GM23338 (cell line): ENCODE data around the gene TMUB2.
"Not testable (repeated sequence)": the region's sequence is repeated elsewhere in the genome, so short reads cannot be mapped to it uniquely, and the experiment has no call there.

Source experiments
- EZH2 ChIP-seq: fragments of 200-600 bp; sonication (generic); IDR thresholded peaks from one replicate; pipeline ENCODE4 v1.8.0; 2017; ENCODE audit warnings: antibody characterized with exemption, mild to moderate bottlenecking, low read depth; ENCODE audit not compliant: unreplicated experiment
- EZH2phosphoT487 ChIP-seq: fragments of 200-600 bp; sonication (generic); IDR thresholded peaks from one replicate; pipeline ENCODE4 v1.8.1; 2018; ENCODE audit warnings: antibody characterized with exemption; ENCODE audit not compliant: unreplicated experiment
- TF ChIP-seq, protein P1 (sequence below), 2 experiments: fragments of 200-600 bp in 1 of 2; sonication (generic) in 1 of 2; conservative IDR thresholded peaks; 2 replicates each; pipeline versions ENCODE4 v1.5.1 to v1.6.1; 2016 to 2017; ENCODE audit warnings: antibody characterized with exemption in 2 of 2, low read depth in 2 of 2, mild to moderate bottlenecking in 2 of 2, moderate library complexity in 1 of 2
- TF ChIP-seq, protein P2 (sequence below): IDR thresholded peaks from one replicate; pipeline ENCODE4 v1.6.1; 2018; ENCODE audit warnings: antibody characterized with exemption; ENCODE audit not compliant: unreplicated experiment

DNA sequence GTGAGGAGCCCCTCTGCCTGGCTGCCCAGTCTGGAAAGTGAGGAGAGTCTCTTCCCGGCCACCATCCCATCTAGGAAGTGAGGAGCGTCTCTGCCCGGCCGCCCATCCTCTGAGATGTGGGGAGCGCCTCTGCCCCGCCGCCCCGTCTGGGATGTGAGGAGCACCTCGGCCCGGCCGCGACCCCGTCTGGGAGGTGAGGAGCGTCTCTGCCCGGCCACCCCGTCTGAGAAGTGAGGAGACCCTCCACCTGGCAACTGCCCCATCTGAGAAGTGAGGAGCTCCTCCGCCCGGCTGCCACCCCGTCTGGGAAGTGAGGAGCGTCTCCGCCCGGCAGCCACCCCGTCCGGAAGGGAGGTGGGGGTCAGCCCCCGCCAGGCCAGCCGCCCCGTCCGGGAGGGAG is 51.1 kb downstream of the TMUB2 start:
- TF ChIP-seq, protein P1, sequence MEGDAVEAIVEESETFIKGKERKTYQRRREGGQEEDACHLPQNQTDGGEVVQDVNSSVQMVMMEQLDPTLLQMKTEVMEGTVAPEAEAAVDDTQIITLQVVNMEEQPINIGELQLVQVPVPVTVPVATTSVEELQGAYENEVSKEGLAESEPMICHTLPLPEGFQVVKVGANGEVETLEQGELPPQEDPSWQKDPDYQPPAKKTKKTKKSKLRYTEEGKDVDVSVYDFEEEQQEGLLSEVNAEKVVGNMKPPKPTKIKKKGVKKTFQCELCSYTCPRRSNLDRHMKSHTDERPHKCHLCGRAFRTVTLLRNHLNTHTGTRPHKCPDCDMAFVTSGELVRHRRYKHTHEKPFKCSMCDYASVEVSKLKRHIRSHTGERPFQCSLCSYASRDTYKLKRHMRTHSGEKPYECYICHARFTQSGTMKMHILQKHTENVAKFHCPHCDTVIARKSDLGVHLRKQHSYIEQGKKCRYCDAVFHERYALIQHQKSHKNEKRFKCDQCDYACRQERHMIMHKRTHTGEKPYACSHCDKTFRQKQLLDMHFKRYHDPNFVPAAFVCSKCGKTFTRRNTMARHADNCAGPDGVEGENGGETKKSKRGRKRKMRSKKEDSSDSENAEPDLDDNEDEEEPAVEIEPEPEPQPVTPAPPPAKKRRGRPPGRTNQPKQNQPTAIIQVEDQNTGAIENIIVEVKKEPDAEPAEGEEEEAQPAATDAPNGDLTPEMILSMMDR (conservative IDR thresholded peaks at IDR 0.05; ENCODE audit: low read depth in 2 of 2) = not testable (repeated sequence)
- not testable (repeated sequence) for TF ChIP-seq EZH2, EZH2phosphoT487
- TF ChIP-seq, protein P2, sequence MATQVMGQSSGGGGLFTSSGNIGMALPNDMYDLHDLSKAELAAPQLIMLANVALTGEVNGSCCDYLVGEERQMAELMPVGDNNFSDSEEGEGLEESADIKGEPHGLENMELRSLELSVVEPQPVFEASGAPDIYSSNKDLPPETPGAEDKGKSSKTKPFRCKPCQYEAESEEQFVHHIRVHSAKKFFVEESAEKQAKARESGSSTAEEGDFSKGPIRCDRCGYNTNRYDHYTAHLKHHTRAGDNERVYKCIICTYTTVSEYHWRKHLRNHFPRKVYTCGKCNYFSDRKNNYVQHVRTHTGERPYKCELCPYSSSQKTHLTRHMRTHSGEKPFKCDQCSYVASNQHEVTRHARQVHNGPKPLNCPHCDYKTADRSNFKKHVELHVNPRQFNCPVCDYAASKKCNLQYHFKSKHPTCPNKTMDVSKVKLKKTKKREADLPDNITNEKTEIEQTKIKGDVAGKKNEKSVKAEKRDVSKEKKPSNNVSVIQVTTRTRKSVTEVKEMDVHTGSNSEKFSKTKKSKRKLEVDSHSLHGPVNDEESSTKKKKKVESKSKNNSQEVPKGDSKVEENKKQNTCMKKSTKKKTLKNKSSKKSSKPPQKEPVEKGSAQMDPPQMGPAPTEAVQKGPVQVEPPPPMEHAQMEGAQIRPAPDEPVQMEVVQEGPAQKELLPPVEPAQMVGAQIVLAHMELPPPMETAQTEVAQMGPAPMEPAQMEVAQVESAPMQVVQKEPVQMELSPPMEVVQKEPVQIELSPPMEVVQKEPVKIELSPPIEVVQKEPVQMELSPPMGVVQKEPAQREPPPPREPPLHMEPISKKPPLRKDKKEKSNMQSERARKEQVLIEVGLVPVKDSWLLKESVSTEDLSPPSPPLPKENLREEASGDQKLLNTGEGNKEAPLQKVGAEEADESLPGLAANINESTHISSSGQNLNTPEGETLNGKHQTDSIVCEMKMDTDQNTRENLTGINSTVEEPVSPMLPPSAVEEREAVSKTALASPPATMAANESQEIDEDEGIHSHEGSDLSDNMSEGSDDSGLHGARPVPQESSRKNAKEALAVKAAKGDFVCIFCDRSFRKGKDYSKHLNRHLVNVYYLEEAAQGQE = not testable (repeated sequence)
